A549 (cell line): ENCODE data around the gene EP400. TPM values are rescaled to one million over a fixed set of nuclear protein-coding genes. Genes with fewer than 3 reads are reported as not detected.

ENCODE experiments used
- ATAC-seq, 2 experiments: fragments of 200-7000 bp in 1 of 2; fragments of >200 bp in 1 of 2; cut with Nextera tagmentation in 1 of 2; cut with Tn5 transposase in 1 of 2; 3 replicates each; pipeline versions ENCODE4 v1.8.0 to v1.9.1; 2018 to 2020; ENCODE audit warnings: mild to moderate bottlenecking in 1 of 2, moderate library complexity in 1 of 2
- CTCF ChIA-PET: fragments of 300-600 bp; sonication (Branson Sonifier 250); formaldehyde crosslinking; extraction: SDS; loops from one replicate; lab custom pipeline; 2021; ENCODE audit warnings: antibody characterized with exemption, inconsistent platforms; lab: Yijun Ruan, JAX
- POLR2A ChIA-PET: fragments of 350-600 bp; formaldehyde crosslinking; extraction: SDS; loops from one replicate; lab custom pipeline; 2021; ENCODE audit warnings: antibody characterized with exemption, inconsistent platforms; lab: Yijun Ruan, JAX
- DNase-seq, 2 experiments: peaks; one replicate each; pipeline versions ENCODE4 v3.0.0 to v3.0.0-alpha.2; 2011 to 2016; ENCODE audit warnings: low read depth in 1 of 2, low spot score in 1 of 2
- FAIRE-seq: peaks from 2 replicates; lab custom pipeline; 2011; peaks lifted over from hg19 to GRCh38; lab: Jason Lieb, UNC
- H3K27ac ChIP-seq, 2 experiments: fragments of >200 bp; sonication (Bioruptor Twin); formaldehyde crosslinking; 3 replicates each; pipeline ENCODE4 v1.5.1; 2016 to 2017
- H3K4me1 ChIP-seq: fragments of >200 bp; sonication (Bioruptor Twin); formaldehyde crosslinking; 3 replicates; pipeline ENCODE4 v1.6.1; 2016
- H3K4me2 ChIP-seq: fragments of >200 bp; sonication (Bioruptor Twin); formaldehyde crosslinking; 3 replicates; pipeline ENCODE4 v1.6.1; 2016
- H3K4me3 ChIP-seq: fragments of >200 bp; sonication (Bioruptor Twin); formaldehyde crosslinking; 3 replicates; pipeline ENCODE4 v1.5.1; 2016
- H3K9me3 ChIP-seq: fragments of >200 bp; sonication (Bioruptor Twin); formaldehyde crosslinking; 3 replicates; pipeline ENCODE4 v1.6.1; 2016
- CBX2 ChIP-seq: fragments of 200-600 bp; sonication (generic); IDR thresholded peaks from 2 replicates; pipeline ENCODE4 v1.6.1; 2016; ENCODE audit warnings: low read depth, mild to moderate bottlenecking, borderline replicate concordance
- CEBPB ChIP-seq, 2 experiments: fragments of >200 bp in 1 of 2; sonication (Bioruptor Twin) in 1 of 2; formaldehyde crosslinking in 1 of 2; IDR thresholded peaks; 2 replicates each; pipeline ENCODE4 v1.6.1; 2012 to 2016
- EHF ChIP-seq: fragments of 250-450 bp; sonication (Bioruptor Pico); IDR thresholded peaks from 2 replicates; pipeline ENCODE4 v1.5.0; 2020; ENCODE audit warnings: mild to moderate bottlenecking
- EP300 ChIP-seq, 2 experiments: fragments of >200 bp; sonication (Bioruptor Twin); formaldehyde crosslinking; IDR thresholded peaks; 2 replicates in 1 of 2; 3 replicates in 1 of 2; pipeline ENCODE4 v1.6.1; 2016 to 2017
- FOXS1 ChIP-seq: fragments of 250-450 bp; sonication (Bioruptor Pico); IDR thresholded peaks from 2 replicates; pipeline ENCODE4 v1.5.0; 2020; ENCODE audit warnings: mild to moderate bottlenecking, moderate library complexity
- HEYL ChIP-seq: fragments of 250-450 bp; sonication (Bioruptor Pico); IDR thresholded peaks from 2 replicates; pipeline ENCODE4 v1.8.0; 2021; ENCODE audit warnings: mild to moderate bottlenecking, moderate library complexity
- HOXB13 ChIP-seq: fragments of 250-450 bp; sonication (Bioruptor Pico); IDR thresholded peaks from 2 replicates; pipeline ENCODE4 v1.5.0; 2020; ENCODE audit warnings: low read depth, mild to moderate bottlenecking, moderate library complexity
- JUN ChIP-seq, 2 experiments: fragments of >200 bp; sonication (Bioruptor Twin); formaldehyde crosslinking; IDR thresholded peaks; 2 replicates in 1 of 2; 3 replicates in 1 of 2; pipeline ENCODE4 v1.6.1; 2016 to 2017
- KDM1A ChIP-seq: fragments of 200-600 bp; sonication (generic); IDR thresholded peaks from 2 replicates; pipeline ENCODE4 v1.6.1; 2016; ENCODE audit warnings: low read depth, mild to moderate bottlenecking
- MAFK ChIP-seq: fragments of 450-650 bp; IDR thresholded peaks from 2 replicates; pipeline ENCODE4 v1.6.1; 2014; ENCODE audit not compliant: partially characterized antibody
- MAZ ChIP-seq: fragments of 150-350 bp; IDR thresholded peaks from 2 replicates; pipeline ENCODE4 v1.6.1; 2014; ENCODE audit warnings: antibody characterized with exemption, low read depth, low read length, borderline replicate concordance
- RAD21 ChIP-seq, 2 experiments: fragments of >200 bp in 1 of 2; sonication (Bioruptor Twin) in 1 of 2; formaldehyde crosslinking in 1 of 2; IDR thresholded peaks in 1 of 2; conservative IDR thresholded peaks in 1 of 2; 2 replicates in 1 of 2; 3 replicates in 1 of 2; pipeline ENCODE4 v1.6.1; 2012 to 2018; ENCODE audit warnings: inconsistent platforms in 1 of 2
- RCOR1 ChIP-seq: fragments of 150-350 bp; IDR thresholded peaks from 2 replicates; pipeline ENCODE4 v1.6.1; 2014; ENCODE audit warnings: antibody characterized with exemption, low read length, low read depth
- SMC3 ChIP-seq: fragments of >200 bp; sonication (Bioruptor Twin); formaldehyde crosslinking; IDR thresholded peaks from 3 replicates; pipeline ENCODE4 v1.6.1; 2018; ENCODE audit warnings: inconsistent platforms
- SREBF2 ChIP-seq: fragments of 450-650 bp; IDR thresholded peaks from 2 replicates; pipeline ENCODE4 v1.6.1; 2014; ENCODE audit warnings: mild to moderate bottlenecking, moderate library complexity
- TFCP2L1 ChIP-seq: fragments of 250-450 bp; sonication (Bioruptor Pico); IDR thresholded peaks from 2 replicates; pipeline ENCODE4 v1.5.0; 2021; ENCODE audit warnings: mild to moderate bottlenecking
- ZFP36 ChIP-seq: fragments of 450-650 bp; IDR thresholded peaks from 2 replicates; pipeline ENCODE4 v1.6.1; 2014; ENCODE audit warnings: borderline replicate concordance; ENCODE audit not compliant: partially characterized antibody
- ZNF302 ChIP-seq: fragments of 250-450 bp; sonication (Bioruptor Pico); IDR thresholded peaks from 2 replicates; pipeline ENCODE4 v1.9.0; 2021; ENCODE audit warnings: inconsistent platforms, mild to moderate bottlenecking, moderate library complexity
- WGBS: methylation state at CpG from one replicate; pipeline ENCODE4 v1.1.6; 2017; ENCODE audit errors: missing lambda C conversion rate; 5-methylcytosine and 5-hydroxymethylcytosine counted together
- polyA plus RNA-seq, 4 experiments: library from polyadenylated mRNA; depleted of rRNA in 3 of 4; stranded (reverse); fragments of >200 nt; fragmentation: RNase III in 1 of 4; extraction: RNeasy Plus Mini Kit Qiagen cat#74134 plus additional on column Dnase treatment in 1 of 4; gene quantifications; 2 replicates in 3 of 4; 3 replicates in 1 of 4; pipeline ENCODE4 v1.2.3, GENCODE V29; 2011 to 2017
- TF ChIP-seq, protein P1 (sequence below): fragments of 150-350 bp; IDR thresholded peaks from 2 replicates; pipeline ENCODE4 v1.6.1; 2014; ENCODE audit warnings: low read depth, mild to moderate bottlenecking, low read length
- TF ChIP-seq, protein P2 (sequence below): IDR thresholded peaks from 2 replicates; pipeline ENCODE4 v1.6.1; 2012
- TF ChIP-seq, protein P3 (sequence below): IDR thresholded peaks from 2 replicates; pipeline ENCODE4 v1.6.1; 2012; ENCODE audit warnings: low read depth, borderline replicate concordance

Gene EP400
- polyA plus RNA-seq, 2 of the 4 experiments (the other 2 are of a cell fraction), result 9.7 to 15.2 TPM

DNA sequence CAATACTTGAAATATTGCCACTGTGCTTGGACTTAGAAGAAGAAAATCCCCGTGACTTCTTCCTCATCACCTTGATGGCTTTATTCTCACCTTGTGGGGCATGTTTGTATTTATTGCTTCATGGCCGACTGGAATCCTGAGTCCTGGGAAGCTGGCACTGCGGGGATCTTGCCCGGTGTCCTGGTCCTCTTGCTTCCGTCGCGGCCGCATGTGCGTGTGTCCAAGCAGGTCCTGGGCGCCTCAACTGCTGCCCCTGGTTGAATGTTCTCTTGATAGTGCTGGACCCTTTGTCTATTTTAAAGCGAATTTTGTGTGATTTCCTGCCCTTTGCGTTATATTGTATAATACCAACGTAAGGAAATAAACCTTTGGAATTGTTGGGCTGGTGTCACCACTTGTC lies 27.0 kb upstream of the EP400 start:
- H3K4me1 ChIP-seq, result peaks cover 3% of the 10 kb centered on the region; the same call in 2 of the 3 replicates
- CTCF ChIA-PET, result interaction anchor here (1.1 to 5.6 kb wide), 2 partner anchors 26 to 72 kb away, joined by 3 to 24 read pairs; no protein-coding TSS in a partner anchor
- no peak for TF ChIP-seq FOXS1 (CRISPR knock-in tag)
- TF ChIP-seq, protein P1, sequence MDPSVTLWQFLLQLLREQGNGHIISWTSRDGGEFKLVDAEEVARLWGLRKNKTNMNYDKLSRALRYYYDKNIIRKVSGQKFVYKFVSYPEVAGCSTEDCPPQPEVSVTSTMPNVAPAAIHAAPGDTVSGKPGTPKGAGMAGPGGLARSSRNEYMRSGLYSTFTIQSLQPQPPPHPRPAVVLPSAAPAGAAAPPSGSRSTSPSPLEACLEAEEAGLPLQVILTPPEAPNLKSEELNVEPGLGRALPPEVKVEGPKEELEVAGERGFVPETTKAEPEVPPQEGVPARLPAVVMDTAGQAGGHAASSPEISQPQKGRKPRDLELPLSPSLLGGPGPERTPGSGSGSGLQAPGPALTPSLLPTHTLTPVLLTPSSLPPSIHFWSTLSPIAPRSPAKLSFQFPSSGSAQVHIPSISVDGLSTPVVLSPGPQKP, result no peak
- TF ChIP-seq SMC3, result no peak
- no peak for TF ChIP-seq HOXB13 (CRISPR knock-in tag)
- no peak for TF ChIP-seq ZNF302 (CRISPR knock-in tag)
- TF ChIP-seq KDM1A, result no peak
- no peak for TF ChIP-seq SREBF2
- TF ChIP-seq EHF, result no peak
- TF ChIP-seq, protein P2, sequence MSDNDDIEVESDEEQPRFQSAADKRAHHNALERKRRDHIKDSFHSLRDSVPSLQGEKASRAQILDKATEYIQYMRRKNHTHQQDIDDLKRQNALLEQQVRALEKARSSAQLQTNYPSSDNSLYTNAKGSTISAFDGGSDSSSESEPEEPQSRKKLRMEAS, result no peak
- TF ChIP-seq EP300 (IDR thresholded peaks at IDR 0.05), result no peak
- TF ChIP-seq RCOR1, result no peak
- no peak for TF ChIP-seq HEYL (CRISPR knock-in tag)
- no peak for TF ChIP-seq MAZ
- TF ChIP-seq TFCP2L1, result no peak
- TF ChIP-seq JUN (IDR thresholded peaks at IDR 0.05), result no peak
- no peak for TF ChIP-seq RAD21 (conservative IDR thresholded peaks at IDR 0.05 in 1 of 2, IDR thresholded peaks at IDR 0.05 in 1 of 2)
- no peak for TF ChIP-seq CEBPB (IDR thresholded peaks at IDR 0.05)
- no peak for DNase-seq
- WGBS, result 91% methylated on average over 13 of the region's 13 CpGs
- H3K9me3 ChIP-seq, result no peaks in the 10 kb centered on the region
- POLR2A ChIA-PET, result no interaction called here
- no peak for FAIRE-seq
- no peak overlapping the region for H3K4me3 ChIP-seq
- no peak overlapping the region for H3K4me2 ChIP-seq
- no peak for ATAC-seq
- H3K27ac ChIP-seq, result no peak overlapping the region

DNA sequence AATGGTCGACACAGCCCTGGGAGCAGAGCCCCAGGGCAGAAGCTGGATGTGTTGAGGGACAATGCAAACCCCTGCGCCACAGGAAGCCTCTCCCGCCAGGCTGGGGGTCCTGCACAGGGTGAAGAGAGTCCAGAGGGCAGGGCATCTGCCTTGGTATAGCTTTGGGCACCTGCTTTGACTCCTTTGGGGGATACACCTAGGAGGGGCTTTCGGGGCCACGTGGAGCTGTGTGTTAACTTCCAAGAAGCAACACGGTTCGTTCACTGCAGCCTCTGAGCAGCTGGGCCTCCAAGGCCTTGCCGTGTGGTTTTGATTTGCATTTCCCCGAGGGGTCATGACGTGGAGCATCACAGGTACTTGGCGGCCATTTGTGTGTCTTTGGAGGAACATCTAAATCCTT lies 26.5 kb upstream of the EP400 start:
- H3K4me1 ChIP-seq, result peaks cover 8% of the 10 kb centered on the region; the same call in 2 of the 3 replicates
- WGBS, result 85% methylated on average over 10 of the region's 11 CpGs
- DNase-seq (no peak), FAIRE-seq (no peak), ATAC-seq (no peak)
- H3K9me3 ChIP-seq, result no peaks in the 10 kb centered on the region
- CTCF ChIA-PET, result interaction anchor here (0.6 to 5.6 kb wide), 3 partner anchors 26 to 213 kb away, joined by 3 to 24 read pairs (median 3); no protein-coding TSS in a partner anchor
- H3K27ac ChIP-seq, result no peak overlapping the region
- H3K4me3 ChIP-seq, result no peak overlapping the region
- POLR2A ChIA-PET, result no interaction called here
- TF ChIP-seq ZFP36 (no peak), MAFK (no peak), CBX2 (no peak), HOXB13 (CRISPR knock-in tag) (no peak)
- TF ChIP-seq, protein P3, sequence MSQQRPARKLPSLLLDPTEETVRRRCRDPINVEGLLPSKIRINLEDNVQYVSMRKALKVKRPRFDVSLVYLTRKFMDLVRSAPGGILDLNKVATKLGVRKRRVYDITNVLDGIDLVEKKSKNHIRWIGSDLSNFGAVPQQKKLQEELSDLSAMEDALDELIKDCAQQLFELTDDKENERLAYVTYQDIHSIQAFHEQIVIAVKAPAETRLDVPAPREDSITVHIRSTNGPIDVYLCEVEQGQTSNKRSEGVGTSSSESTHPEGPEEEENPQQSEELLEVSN, result no peak
- H3K4me2 ChIP-seq, result no peak overlapping the region
